ENCODE measurements around the gene CYP11A1. TPM values are rescaled to one million over a fixed set of nuclear protein-coding genes. Genes with fewer than 3 reads are reported as not detected.

The CYP11A1 gene
- total RNA-seq, 1 experiment from 2014 or later = 1.7 TPM

DNA sequence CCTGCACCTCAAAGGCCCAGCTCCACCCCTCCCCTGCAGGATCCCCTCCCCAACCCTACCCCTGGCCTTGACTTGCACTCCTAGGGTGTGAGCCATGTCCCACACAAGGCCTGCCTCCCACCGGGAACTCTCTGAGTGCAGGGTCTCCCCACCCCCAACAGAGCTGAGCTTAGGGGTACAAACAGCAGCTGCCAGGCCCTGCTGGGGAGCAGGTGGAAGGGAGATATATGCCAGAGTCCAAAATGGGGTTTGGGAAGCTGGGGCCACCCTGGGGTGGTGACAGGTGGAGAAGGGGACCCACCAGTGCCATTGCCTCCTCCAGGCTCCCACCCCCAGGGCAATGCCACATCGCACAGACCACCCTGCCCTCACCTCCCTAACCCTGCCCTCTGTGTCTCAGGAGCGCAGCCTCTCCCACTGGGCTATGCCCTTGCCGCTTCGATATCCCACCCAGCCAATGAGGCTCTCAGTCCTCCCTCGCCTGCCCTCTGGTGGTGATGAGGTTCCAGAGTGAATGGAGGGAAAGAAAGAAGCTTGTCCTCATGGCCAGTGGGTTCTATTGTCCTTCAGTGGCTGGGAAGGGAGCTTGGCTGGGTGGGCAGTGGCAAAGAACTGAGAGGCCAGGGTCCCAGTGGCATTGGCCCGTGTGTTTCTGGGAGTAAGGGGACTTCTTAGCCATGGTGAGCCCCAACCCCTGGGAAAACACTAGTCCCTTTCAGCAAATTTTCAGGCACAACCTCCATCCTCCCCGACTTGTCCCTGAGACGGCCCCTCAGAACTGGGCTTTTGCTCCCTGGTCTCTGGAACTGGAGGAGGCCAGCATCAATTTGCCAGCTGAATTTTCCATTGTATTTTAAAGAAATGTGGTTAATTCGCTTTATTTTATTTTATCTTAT, 46.8 kb downstream of the CYP11A1 start:
- Histone ChIP-seq H3K27ac (ENCODE audit: insufficient read length, low read depth, low read length) (no peak overlapping the region), H4K91ac (ENCODE audit: insufficient read length, low read depth, low read length) (no peak overlapping the region), H2BK120ac (ENCODE audit: low read depth, low read length, poor library complexity, severe bottlenecking) (no peak overlapping the region), H3K4me1 (ENCODE audit: insufficient read depth, low read length) (no peaks in the 10 kb centered on the region; the same call in 1 of the 2 replicates), H3K18ac (ENCODE audit: insufficient read length, low read depth, low read length) (no peak overlapping the region), H3K27me3 (ENCODE audit: insufficient read depth, low read length) (no peaks in the 10 kb centered on the region), H2AFZ (ENCODE audit: low read length) (no peak overlapping the region), H2BK15ac (ENCODE audit: low read depth, low read length) (no peak overlapping the region), H3K79me1 (ENCODE audit: insufficient read depth, low read depth, low read length, poor library complexity, severe bottlenecking) (no peaks in the 10 kb centered on the region), H2BK20ac (ENCODE audit: low read depth, low read length, poor library complexity, severe bottlenecking) (no peak overlapping the region), H3K23me2 (ENCODE audit: insufficient read length, low read depth, low read length, poor library complexity, severe bottlenecking) (no peaks in the 10 kb centered on the region), H3K14ac (ENCODE audit: insufficient read depth, low read length) (no peak overlapping the region), H3K4ac (ENCODE audit: low read depth, low read length) (no peak overlapping the region), H3K4me2 (ENCODE audit: insufficient read depth, insufficient read length, low read length) (no peak overlapping the region), H3K23ac (ENCODE audit: insufficient read length, low read depth, low read length) (no peak overlapping the region), H2BK12ac (ENCODE audit: insufficient read length, low read depth, low read length) (no peak overlapping the region), H3T11ph (ENCODE audit: low read length) (no peak overlapping the region), H2AK5ac (ENCODE audit: insufficient read length, low read length) (no peak overlapping the region), H3K56ac (ENCODE audit: insufficient read length, low read depth, low read length) (no peak overlapping the region), H2BK5ac (ENCODE audit: insufficient read length, low read length) (no peak overlapping the region), H3K9me3 (ENCODE audit: control insufficient read depth, low read depth, low read length) (no peaks in the 10 kb centered on the region), H4K5ac (ENCODE audit: insufficient read length, low read depth, low read length) (no peak overlapping the region), H3K79me2 (ENCODE audit: insufficient read depth, low read length) (no peaks in the 10 kb centered on the region), H4K8ac (replicated peaks; ENCODE audit: insufficient read length, low read depth, low read length) (no peak overlapping the region), H3K9ac (ENCODE audit: extremely low read depth, insufficient read length, low read length) (no peak overlapping the region), H4K20me1 (ENCODE audit: control insufficient read depth, insufficient read depth, insufficient read length) (no peaks in the 10 kb centered on the region)
- Mint-ChIP-seq H3K9me3 (no peaks in the 10 kb centered on the region), H3K4me1 (peaks cover 18 to 43% of the 10 kb centered on the region in 2 experiments), H3K27me3 (ENCODE audit: low read depth) (peaks cover 3% of the 10 kb centered on the region), H3K4me3 (no peak overlapping the region; a peak in 1 of 5 replicates), H3K27ac (no peak overlapping the region; a peak in 1 of 7 replicates), H3K36me3 (ENCODE audit: insufficient read depth in 1 of 3, low read depth in 3 of 3) (no peaks in the 10 kb centered on the region; a peak in 1 of 7 replicates)
- TF ChIP-seq, protein P1, sequence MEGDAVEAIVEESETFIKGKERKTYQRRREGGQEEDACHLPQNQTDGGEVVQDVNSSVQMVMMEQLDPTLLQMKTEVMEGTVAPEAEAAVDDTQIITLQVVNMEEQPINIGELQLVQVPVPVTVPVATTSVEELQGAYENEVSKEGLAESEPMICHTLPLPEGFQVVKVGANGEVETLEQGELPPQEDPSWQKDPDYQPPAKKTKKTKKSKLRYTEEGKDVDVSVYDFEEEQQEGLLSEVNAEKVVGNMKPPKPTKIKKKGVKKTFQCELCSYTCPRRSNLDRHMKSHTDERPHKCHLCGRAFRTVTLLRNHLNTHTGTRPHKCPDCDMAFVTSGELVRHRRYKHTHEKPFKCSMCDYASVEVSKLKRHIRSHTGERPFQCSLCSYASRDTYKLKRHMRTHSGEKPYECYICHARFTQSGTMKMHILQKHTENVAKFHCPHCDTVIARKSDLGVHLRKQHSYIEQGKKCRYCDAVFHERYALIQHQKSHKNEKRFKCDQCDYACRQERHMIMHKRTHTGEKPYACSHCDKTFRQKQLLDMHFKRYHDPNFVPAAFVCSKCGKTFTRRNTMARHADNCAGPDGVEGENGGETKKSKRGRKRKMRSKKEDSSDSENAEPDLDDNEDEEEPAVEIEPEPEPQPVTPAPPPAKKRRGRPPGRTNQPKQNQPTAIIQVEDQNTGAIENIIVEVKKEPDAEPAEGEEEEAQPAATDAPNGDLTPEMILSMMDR (conservative IDR thresholded peaks at IDR 0.05) = peak; percentile 69
- peak; percentile 64 for DNase-seq
- no CpG with 5 or more reads among the region's 10 CpGs for whole genome bisulfite sequencing (ENCODE audit: extremely low coverage, insufficient read length, low lambda C conversion rate)
